Stimulated activated CD4-positive, alpha-beta T cell treated with anti-CD3 and anti-CD28 coated beads, Interleukin-4, amount 100 ng/mL, for 48 hours (primary cell): ENCODE measurements around the gene ADIG.

Source experiments
- DNase-seq, 2 donors: peaks; one replicate each; pipeline ENCODE4 v3.0.0-alpha.2; 2020; ENCODE audit warnings: low read depth in 2 of 2

The ADIG gene

GRCh38 chr20:38581013-38581412 lies at the start of gene ADIG:
Gene ADIG, plus strand, starts transcription at chr20:38581197. Its CDS starts 54 bp downstream, at chr20:38581251.
- DNase-seq, result no peak

- DNase-seq, result peak in 1 of 2 donors; percentile 16
Measured at GRCh38 chr20:38534756-38535155, 46.2 kb upstream of the ADIG start.

DNA sequence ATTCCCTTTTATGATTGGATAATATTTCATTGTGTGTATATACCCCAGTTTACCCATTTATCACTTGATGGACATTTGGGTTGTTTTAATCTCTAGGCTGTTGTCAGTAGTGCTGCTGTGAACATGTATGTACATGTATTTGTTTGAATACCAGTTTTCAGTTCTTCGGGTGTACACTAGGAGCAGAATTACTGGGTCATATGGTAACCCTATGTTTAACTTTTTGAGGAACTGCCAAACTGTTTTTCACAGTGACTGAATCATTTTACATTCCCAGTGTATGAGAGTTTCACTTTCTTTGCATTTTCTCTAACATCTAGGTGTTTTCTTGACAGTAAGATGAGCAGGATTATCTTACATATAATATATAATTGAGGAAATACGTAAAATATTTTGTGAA lies 44.7 kb upstream of the ADIG start:
- no peak for DNase-seq

- DNase-seq, result no peak
Measured at GRCh38 chr20:38537176-38537575, 43.8 kb upstream of the ADIG start.

GRCh38 chr20:38538789-38539188 lies 42.2 kb upstream of the ADIG start:
- DNase-seq, result no peak

- DNase-seq, result no peak
Measured at GRCh38 chr20:38543014-38543906, 37.7 kb upstream of the ADIG start.

- DNase-seq, result no peak
Measured at GRCh38 chr20:38545771-38546170, 35.2 kb upstream of the ADIG start.

- no peak for DNase-seq
Measured at GRCh38 chr20:38547288-38548085, 33.5 kb upstream of the ADIG start.

DNA sequence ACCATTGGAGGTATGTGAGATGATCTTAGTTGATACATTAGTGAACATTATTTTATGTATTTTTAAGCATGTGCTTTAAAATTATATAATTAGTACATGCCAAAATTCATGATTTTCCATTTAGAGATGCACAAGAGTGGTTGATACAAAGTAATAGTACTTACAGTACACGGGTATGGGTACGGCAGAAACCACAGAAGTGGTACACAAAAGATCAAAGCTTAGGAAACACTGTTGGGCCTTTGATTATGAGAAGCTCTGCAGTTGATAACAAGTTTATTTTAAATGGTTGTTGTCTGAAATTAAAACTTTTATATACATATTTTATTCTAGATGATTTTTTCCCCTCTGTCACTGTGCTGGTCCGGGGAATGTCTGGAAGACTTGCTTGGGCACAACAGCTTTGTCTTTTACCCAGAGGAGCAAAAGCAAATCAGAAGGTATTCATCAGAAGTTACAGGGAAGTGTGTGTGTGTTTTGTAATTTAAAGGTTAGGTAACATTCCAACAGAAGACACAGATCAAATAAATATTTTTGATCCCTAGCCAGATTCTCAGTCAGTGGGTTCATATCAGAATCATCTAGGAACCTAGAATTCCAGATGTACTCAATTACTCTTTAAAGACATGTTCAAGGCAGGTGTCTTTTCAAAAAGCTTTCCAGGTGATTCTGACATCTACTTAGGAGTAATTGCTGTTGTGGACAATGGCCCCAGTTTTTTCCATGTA lies 32.5 kb upstream of the ADIG start:
- DNase-seq, result no peak

- no peak for DNase-seq
Measured at GRCh38 chr20:38550274-38550673, 30.7 kb upstream of the ADIG start.

- DNase-seq, result no peak
Measured at GRCh38 chr20:38551056-38551626, 29.9 kb upstream of the ADIG start.

DNA sequence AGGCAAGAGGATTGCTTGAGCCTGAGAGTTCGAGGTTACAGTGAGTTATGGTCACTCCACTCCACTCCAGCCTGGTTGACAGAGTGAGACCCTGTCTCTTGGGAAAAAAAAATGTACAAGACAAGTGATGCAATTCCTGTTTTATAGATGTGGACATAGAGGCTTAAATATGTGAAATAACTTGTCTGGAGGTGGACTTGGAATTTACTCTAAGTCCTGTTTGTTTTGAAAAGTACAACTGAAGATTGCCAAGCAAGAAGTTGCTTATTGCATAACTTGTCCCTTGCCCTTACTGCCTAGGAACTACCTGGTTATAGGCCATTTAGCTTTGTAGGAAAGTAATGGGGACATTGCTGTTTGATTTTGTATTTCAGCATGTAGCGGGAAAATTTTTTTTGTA lies 26.0 kb upstream of the ADIG start:
- DNase-seq, result no peak

DNA sequence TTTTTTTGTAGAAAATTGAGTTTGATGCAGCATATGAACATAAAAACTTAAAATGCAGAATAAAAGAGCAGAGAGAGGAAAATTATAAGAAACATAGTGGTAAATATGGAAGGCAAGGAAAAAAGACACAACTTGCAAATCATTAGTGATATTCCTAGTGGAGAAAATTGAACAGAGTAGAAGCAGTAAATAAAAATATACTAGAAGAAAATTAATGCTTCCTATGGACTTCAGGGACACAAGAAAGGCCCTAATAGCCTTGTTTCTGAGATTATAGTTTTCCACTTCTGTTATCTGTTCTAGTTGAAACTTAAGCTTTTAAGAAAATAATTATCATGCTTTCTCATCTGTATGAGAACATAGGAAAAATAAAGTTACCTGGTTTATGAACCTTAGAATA lies 25.6 kb upstream of the ADIG start:
- no peak for DNase-seq

GRCh38 chr20:38557174-38557573 lies 23.8 kb upstream of the ADIG start:
- DNase-seq, result no peak

GRCh38 chr20:38558596-38559360 lies 22.2 kb upstream of the ADIG start:
- DNase-seq, result no peak

DNA sequence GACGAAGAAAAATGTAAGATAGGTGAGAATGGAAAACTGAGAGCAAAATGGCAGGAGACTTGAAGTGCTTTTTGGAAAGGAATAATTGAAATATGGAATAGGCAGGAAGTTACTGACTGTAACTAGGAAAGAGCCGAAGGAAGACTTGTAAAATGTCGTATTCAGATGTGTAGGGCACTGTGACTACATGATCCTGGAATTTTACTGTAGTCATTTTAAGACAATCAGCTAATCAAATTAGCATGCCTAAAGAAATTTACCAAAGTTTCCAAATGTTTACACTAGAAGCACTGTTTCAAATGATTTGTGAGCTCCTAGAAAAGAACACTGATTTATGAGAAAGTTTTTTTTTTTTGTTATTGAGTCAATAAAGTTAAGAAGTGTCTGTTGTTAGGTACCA lies 21.2 kb upstream of the ADIG start:
- no peak for DNase-seq

DNA sequence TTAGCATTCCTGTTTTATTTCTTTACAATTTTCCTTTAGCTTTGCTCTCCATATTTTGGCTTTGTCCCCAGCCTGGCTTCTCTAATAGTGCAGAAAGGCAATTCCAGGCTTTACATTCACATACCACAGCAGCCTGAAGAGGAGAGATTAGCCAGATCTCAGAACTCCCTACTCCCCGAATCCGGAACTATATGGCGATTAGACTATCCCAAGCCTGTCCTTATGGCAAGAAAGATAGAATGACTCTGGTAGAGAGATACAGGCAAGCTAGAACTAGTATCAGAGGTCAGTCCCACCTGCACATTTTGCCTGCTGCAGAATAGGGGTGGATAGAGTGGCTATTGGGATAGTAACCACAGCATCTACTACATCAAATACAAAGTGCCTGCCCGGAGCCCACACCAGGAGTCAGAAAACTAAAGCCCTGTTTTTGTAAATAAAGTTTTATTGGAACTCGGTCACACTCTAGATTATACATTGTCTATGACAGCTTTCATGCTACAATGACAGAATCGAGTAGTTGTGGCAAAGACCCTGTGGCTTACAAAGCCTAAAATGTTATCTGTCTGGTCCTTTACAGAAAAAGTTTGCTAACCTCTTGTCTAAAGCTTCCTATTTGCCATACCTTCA lies 17.1 kb upstream of the ADIG start:
- DNase-seq, result no peak

- DNase-seq, result no peak
Measured at GRCh38 chr20:38564680-38565079, 16.3 kb upstream of the ADIG start.

GRCh38 chr20:38566036-38566598 lies 14.9 kb upstream of the ADIG start:
- no peak for DNase-seq
